ENCODE results near the gene PRG3.
"Not testable (repeated sequence)": the region's sequence is repeated elsewhere in the genome, so short reads cannot be mapped to it uniquely, and the experiment has no call there.

PRG3 gene

DNA sequence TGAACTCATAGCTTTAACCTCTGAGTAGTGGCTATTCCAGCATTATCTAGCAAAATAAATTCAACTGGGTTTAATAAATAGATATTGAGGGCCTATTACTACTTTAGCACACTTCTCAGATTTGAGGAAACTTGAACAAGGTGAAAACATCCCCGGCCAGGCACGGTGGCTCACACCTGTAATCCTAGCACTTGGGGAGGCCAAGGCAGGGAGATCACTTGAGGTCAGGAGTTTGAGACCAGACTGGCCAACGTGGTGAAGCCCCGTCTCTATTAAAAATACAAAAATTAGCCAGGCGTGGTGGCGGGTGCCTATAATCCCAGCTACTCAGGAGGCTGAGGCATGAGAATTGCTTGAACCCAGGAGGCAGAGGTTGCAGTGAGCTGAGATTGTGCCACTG is 44.1 kb downstream of the PRG3 start:
- DNase-seq (ENCODE audit: low spot score) = not testable (repeated sequence)

DNA sequence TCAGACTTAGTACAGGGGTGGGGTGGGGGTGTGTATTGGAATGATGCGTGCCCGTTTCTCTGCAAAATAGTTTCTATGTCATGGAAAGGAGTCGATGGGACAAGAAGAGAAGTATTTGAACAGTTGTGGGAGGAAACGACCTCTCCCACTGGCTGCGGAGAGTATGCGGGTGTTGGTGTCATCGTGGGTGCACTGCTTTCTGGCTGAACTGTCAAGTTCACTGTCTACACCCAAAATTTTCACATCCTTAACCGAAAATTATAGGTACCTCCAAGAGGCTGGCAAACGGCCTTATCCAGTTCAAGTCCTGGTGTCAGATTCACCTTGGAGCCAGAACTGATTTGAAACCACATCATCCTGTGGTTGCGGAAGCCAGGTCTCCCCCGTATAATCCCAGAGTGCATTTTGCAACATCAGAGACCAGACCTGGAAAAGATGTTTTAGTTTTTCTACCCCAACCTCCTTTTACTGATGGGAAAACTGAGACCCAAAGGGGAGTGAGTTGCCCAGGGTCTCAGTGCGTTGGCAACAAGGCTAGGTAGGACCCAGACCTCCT is 44.8 kb downstream of the PRG3 start:
- DNase-seq (ENCODE audit: low spot score) = no peak

GRCh38 chr11:57335343-57336110 is 45.4 kb downstream of the PRG3 start, which contains the start of gene SSRP1:
TSS of gene SSRP1 (minus strand) at chr11:57335892. CDS start at chr11:57335121, 771 bp downstream.
- DNase-seq (ENCODE audit: low spot score) = peak; percentile 80

DNA sequence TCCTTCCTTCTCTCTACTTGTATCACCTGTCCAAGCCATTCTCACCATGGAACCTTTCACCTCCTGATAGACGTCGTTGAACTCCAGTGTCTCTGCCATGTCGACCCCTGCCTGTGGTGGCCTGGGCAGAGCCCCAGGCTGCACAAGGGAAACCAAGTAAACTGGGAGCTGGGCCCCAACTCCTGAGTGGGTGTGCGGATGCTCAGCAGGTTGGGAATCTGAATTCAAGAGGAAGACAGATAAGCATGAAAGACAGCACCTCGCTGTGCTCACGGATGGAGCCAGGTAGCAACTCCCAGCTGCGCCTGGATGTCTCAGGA is 46.0 kb downstream of the PRG3 start:
- no peak for DNase-seq (ENCODE audit: low spot score)

DNA sequence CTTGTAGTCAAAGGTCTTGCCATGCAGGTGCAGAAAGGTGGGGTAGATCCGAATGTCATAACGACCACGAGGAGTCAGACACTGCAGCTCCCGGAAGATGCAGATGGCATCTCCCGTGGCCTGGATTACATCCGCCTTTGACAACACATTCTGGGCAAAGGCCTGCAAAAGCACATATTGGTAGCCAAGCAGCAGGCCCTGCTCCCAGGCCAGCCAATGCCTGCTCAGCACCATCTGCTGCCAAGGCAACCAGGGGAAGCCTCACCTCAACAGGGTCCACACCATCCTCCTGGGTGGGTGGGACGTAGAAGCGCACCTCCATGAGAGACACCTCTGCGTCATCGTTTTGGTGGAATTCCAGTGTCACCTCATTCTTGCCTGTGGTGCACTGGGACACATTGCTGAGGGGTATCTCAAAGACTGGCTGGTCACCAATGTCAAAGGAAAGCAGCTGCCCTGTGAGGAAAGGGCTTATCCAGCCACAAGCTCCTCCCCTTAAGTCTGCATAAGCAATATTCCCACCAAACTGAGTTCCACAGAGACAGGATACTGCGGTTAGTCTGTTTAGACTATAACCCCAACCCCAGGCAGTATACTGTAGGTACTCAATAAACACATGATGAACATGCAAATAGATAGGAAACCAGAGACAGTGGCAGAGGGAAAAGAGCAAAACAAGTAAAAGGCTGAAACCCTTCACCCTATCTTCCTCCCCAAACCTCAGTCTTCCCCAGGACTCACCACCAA is 48.1 kb downstream of the PRG3 start:
- no peak for DNase-seq (ENCODE audit: low spot score)

- no peak for DNase-seq (ENCODE audit: low spot score)
These were observed 49.2 kb downstream of the PRG3 start for GRCh38 chr11:57331720-57332119.

GRCh38 chr11:57330029-57330428 is 50.9 kb downstream of the PRG3 start:
- no peak for DNase-seq (ENCODE audit: low spot score)

GRCh38 chr11:57327721-57328120 is 53.2 kb downstream of the PRG3 start:
- no peak for DNase-seq (ENCODE audit: low spot score)
